T47D (cell line): ENCODE measurements around the gene VANGL1.

Experiments used
- DNase-seq, 2 experiments: peaks; one replicate each; pipeline versions ENCODE4 v3.0.0 to v3.0.0-alpha.2; 2011 to 2012; ENCODE audit warnings: low read depth in 1 of 2, low spot score in 1 of 2
- JUND ChIP-seq: IDR thresholded peaks from 2 replicates; pipeline ENCODE4 v1.6.1; 2012; ENCODE audit warnings: low read depth
- in situ Hi-C: cut with HindIII; loops from 2 replicates; pipeline ENCODE4 v1.10.0; 2016; ENCODE audit warnings: low sequenced_read_pairs, low pct_unique_long_range_greater_than_20kb

Gene VANGL1

DNA sequence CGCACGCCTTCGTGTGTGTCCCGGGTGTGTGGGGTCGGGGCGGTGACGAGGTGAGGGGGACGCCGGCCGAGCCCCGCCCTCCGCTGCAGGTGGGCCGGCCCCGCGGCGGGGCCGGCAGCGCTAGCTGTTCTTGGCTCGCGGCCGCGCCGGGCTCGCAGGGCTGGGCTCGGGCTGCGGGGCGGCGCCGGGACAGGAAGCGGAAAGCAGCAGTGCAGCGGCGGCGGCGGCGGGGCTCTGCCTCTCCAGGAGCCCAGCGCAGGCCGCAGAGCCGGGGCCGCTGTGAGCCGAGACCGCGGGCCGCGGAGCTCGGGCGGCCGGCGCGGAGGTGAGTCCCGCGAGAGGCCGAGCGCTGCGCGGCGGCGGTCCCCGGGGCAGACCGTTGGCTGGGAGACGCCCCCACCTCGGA lies at the start of gene VANGL1:
Gene VANGL1, plus strand, starts transcription at position 209 of the 406 bp plus-strand sequence. CDS start 9,444 bp downstream, outside the sequence.
- no peak for TF ChIP-seq JUND
- DNase-seq, result peak; percentile 66 to 81
- in situ Hi-C loops, result no loop called here

DNA sequence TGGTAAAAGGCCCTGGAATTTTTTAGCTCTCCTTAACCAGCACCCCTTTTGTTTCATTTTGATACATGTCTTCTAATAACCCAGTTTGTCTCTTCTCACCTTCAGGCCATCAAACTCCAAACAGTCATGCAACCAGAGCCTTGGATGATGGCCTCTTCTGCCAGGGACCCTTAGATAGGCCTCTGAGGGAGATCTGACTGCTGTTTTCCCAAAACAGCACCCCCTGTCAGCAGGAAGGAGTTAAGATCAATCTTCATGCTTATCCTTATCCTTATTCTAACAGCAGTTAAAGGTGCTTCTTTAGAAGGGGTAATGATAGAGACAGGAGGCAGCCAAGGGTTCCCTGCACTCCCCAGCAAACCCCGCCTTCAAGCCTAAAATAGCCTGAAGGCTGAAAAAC lies 49.5 kb upstream of the VANGL1 start:
- DNase-seq, result no peak
- no peak for TF ChIP-seq JUND
- in situ Hi-C loops, result no loop called here

DNA sequence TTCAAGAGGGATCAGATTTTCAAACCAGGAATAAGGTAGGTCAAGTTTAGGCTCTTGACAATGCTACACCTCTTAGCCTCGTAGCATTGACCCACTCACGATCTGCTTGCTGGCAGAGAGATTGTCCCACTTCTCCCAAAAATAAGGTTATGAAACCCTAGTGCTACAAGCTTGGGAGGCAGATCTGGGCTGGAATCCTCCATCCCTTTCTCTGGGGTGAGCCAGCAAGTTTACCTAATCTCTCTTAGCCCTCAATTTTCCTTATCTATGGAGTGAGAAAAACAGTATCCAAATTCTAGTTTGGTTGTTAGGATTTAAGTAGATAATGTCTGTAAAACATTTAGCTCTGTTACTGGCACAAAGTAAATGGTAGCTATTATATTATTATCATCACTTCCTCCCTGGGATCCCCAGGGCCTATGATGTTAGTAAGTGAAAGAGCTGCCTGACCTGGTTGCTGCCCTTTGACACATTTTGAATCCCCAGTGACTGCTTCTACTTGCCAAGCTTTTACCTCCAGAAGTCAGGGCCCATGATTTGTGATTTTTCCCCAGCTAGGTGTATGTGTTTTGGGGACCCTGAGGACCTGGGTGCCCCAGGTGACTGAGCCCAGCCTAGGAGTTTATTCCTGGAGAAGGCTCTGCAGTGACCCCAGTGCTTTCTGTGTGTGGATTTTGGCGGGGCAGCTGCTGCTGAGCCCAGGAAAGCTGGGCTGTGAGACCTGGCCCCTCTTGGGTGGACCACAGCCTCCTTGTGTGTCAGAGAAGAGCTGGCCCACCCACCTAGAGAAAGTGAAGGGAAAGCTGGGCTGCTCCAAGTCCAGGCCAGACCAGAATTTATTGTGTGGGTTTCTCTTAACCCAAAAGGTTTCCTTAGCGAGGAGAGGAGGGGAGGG lies 48.2 kb upstream of the VANGL1 start:
- in situ Hi-C loops, result no loop called here
- DNase-seq, result no peak
- TF ChIP-seq JUND, result no peak

DNA sequence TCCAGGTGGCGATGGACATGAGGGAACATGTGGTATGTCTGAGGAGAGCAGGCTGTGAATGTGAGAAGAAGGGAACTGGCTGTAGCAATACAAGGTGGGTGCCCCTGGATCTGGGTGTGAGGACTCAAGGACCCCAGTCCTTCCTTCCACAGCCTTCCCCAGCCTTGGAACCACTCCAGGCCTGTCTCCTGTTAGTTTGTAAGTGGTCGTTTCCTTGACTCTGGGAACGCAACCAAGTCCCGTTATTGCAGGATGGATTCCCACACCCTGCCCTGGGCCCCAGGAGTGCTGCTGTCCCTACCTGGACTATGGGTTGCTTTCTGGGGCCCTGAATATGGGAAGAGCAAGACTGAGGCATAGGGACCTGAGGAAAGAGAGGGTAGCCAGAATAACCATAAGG lies 47.2 kb upstream of the VANGL1 start:
- TF ChIP-seq JUND, result no peak
- in situ Hi-C loops, result no loop called here
- no peak for DNase-seq

DNA sequence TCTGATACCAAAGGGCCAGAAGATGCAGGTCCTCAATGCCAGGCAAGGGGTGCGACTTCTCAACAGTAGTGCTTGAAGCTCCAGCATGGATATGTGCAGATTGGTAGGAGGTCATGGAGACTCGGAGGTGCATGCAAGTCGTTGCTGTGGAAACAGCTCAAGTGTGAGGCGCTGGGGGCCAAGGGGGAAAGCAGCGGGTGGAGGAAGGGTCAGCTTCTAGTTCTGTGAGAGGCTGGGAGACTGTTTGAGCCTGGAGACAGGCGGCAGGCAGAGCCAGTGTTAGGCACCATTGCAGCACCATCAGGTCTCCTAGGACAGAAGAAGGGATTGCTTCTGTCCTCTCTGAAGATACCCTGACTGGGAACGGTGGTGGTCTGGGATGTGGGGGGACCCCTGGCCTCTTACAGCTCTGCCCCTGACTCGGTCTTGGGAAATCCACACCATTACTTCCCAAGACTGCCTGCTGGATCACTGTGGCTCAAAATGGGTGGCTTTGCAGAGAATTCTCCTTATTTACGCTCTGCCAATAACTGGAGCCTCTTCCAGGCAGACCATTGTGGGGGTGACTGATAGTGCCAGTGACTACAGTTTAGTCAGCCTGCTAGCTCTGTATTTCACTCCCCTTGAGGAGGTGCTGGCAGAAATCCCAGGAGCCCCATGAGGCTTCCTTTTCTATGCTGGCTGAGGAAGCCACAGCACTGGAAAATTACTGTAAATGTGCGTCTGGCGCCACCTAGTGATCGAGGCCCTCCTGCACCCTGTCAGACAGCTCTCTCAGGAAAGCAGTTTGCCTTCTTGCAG lies 46.3 kb upstream of the VANGL1 start:
- in situ Hi-C loops, result no loop called here
- peak; percentile 37 to 80 for DNase-seq

DNA sequence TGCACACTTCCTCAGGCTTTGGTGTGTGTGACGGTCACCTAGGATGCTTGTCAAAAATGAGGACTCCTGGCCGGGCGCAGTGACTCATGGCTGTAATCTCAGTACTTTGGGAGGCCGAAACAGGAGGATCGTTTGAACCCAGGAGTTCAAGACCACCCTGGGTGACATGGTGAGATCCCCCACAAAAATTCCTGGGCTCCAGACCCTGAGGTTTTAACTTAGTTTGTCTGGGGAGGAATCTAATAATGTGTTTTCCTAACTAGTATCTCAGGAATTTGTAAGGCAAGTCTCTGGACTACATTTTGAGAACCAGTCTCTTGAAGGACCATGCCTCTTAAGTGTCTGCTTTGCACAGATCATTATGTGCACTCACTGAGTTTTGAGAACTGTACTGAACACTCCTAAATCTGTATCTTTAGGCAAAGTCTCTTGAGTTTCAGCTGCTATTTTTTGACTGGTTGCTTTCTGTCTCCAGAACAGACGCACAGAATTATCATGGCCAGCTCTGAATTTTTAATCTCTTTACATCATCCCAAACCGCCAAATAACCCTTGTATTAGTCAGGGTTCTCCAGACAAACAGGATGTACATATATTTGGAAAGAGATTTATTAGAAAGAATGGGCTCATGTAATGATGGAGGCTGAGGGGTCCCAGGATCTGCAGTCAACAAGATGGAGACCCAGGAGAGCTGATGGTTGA lies 45.5 kb upstream of the VANGL1 start:
- no peak for DNase-seq
- in situ Hi-C loops, result no loop called here
- no peak for TF ChIP-seq JUND

More for the DNA sequence above, 46.3 kb upstream of the VANGL1 start:
- TF ChIP-seq JUND, result no peak

DNA sequence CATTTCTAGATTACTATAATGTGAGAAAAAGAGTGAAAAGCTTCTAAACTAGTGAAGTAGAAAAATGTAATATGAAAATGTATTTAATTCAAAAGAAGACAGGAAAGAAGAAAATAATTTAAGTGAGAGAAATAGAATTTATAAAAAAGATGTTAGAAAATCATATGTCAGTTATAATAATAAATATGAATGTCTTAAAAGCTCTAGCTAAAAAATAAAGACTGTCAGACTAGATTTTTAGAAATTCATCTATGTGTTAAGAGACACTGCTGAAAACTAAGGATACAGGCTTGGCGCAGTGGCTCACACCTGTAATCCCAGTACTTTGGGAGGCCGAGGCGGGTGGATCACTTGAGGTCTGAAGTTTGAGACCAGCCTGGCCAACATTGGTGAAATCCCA lies 37.3 kb upstream of the VANGL1 start:
- TF ChIP-seq JUND, result no peak
- DNase-seq, result no peak
- in situ Hi-C loops, result no loop called here

DNA sequence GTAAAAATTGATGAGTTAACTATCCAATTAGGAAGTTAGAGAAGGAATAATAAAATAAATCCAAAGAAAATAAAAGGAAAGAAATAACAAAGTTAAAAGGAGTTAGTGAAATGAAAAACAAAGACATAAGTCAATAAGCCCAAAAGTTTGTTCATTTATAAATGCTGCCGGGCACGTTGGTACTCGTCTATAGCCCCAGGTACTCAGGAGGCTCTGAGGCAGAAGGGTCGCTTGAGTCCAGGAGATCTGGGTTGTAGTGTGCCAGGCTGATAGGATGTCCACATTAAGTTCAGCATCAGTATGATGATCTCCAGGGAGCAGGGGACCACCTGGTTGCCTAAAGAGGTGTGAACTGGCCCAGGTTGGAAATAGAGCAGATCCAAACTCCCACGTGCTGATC lies 35.5 kb upstream of the VANGL1 start:
- no peak for DNase-seq
- TF ChIP-seq JUND, result no peak
- in situ Hi-C loops, result no loop called here

DNA sequence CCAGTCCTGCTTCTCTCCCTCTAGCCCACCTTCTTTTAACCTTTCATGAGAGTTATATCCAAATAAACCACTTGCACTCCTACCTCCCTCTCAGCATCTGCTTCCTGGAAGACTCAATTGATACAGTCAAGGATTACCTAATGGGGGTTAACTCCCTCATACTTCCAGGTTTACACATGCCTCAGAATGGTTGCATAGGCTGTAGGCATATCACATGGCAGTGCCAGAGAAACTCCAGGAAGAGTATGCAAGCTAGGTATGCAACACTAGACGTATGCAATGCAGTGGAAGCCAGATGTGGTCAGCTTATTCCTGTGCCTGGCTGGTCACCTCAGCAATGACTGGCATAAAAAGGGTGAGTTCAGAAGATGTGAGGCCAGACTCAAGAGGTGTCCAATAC lies 32.7 kb upstream of the VANGL1 start:
- no peak for DNase-seq
- TF ChIP-seq JUND, result no peak
- in situ Hi-C loops, result no loop called here

DNA sequence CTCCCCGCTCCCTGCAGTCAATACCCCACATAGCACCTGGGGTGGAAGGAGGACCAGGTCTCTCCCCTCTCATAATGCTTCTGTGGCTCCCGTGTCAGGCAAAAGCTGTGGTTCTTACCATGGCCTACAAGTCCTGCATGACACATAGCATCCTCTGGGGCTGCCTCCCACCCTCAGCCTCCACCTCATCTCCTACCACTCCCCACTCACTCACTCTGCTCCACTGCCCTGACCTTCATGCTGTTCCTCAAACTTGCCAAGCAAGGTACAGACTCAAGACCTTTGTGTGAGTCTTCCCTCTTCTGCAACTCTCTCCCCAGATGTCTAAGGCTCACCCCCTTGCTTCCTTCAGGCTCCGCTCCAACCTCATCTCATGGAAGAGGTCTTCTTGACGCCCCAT lies 28.0 kb upstream of the VANGL1 start:
- no peak for DNase-seq
- TF ChIP-seq JUND, result no peak
- in situ Hi-C loops, result no loop called here

DNA sequence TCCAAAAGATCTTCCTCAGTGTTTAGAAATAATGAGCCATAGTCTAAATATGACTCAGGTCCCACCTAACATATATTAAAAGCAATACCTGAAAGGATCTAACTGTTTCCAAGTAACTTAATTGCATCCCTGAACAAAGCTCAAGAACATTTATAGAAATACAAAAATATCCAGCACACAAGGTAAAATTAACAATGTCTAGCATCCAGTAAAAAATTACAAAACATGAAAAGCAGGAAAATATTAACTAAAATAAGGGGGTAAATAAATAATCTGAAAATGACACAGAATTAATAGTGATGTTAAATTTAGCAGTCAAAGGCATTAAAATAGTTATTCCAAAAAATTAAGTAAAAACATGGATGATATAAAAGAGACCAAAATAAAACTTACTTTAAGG lies 21.3 kb upstream of the VANGL1 start:
- in situ Hi-C loops, result no loop called here
- no peak for DNase-seq
- TF ChIP-seq JUND, result no peak

DNA sequence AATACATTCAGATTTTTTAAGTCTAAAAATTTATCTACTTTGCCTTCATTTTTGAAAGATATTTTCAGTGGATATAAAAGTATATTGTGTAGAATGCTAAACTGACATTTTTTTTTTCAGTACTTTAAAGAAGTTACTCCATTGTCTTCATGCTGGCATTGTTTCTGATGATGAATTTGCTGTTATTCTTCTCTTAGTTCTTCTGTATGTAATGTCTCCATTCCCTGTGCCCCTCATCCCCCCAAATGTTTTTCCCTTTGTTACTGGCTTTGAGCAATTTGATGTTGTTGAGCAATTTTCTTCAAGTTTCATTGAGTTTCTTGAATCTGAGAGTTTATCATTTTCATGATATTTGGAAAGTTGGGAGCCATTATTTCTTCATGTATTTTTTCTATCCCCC lies 20.8 kb upstream of the VANGL1 start:
- TF ChIP-seq JUND, result no peak
- in situ Hi-C loops, result no loop called here
- no peak for DNase-seq

DNA sequence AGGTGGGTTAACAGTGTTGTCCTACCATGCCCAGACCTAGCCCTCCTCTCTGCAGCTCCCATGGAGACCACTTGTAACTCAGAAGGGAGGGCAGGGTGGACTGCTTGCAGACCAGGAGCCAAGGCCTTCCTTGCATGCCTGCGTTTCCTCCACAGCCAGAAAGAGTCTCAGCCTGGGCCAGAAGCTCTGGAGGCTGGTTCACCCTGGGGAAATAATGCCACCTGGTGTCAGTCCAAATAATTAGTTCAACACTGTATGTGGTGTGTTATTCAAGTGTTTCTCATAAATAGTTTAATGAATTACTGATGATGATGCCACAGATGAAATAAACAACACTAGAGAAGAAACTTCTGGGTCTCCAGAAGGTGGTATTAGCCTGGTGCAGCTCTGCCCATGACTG lies 16.9 kb upstream of the VANGL1 start:
- in situ Hi-C loops, result no loop called here

More for the DNA sequence above, 16.9 kb upstream of the VANGL1 start:
- no peak for TF ChIP-seq JUND
- peak; percentile 8 to 23 for DNase-seq
